HL-60 (cell line): ENCODE results near the gene SLAIN1.

Experiments
- DNase-seq, 2 experiments: peaks; one replicate each; pipeline ENCODE4 v3.0.0-alpha.2; 2010 to 2020; ENCODE audit warnings: low read depth in 1 of 2, low spot score in 1 of 2
- H3K27ac ChIP-seq: fragments of 250-450 bp; sonication (Bioruptor Pico); replicated peaks from 2 replicates; pipeline ENCODE4 v1.5.1; 2020; ENCODE audit warnings: mild to moderate bottlenecking, moderate library complexity
- H3K27me3 ChIP-seq: fragments of 250-450 bp; sonication (Bioruptor Pico); 2 replicates; pipeline ENCODE4 v1.5.1; 2021; ENCODE audit warnings: mild to moderate bottlenecking, moderate library complexity; ENCODE audit not compliant: insufficient read depth, poor library complexity, severe bottlenecking
- H3K4me3 ChIP-seq: replicated peaks from 2 replicates; pipeline ENCODE4 v1.5.1; 2011; ENCODE audit warnings: mild to moderate bottlenecking, control low read depth, low read length; ENCODE audit not compliant: insufficient read depth
- CTCF ChIP-seq: IDR thresholded peaks from one replicate; pipeline ENCODE4 v1.5.1; 2011; ENCODE audit warnings: low read length, control low read depth, inconsistent platforms; ENCODE audit not compliant: insufficient read depth
- GABPA ChIP-seq: IDR thresholded peaks from 2 replicates; pipeline ENCODE4 v1.6.1; 2012; ENCODE audit warnings: low read depth
- POLR2AphosphoS5 ChIP-seq: IDR thresholded peaks from 2 replicates; pipeline ENCODE4 v1.6.1; 2012; ENCODE audit warnings: low read depth
- REST ChIP-seq: IDR thresholded peaks from 2 replicates; pipeline ENCODE4 v1.6.1; 2012; ENCODE audit warnings: low read depth; ENCODE audit not compliant: insufficient replicate concordance
- SPI1 ChIP-seq: IDR thresholded peaks from 2 replicates; pipeline ENCODE4 v1.6.1; 2012; ENCODE audit warnings: low read depth, mild to moderate bottlenecking, borderline replicate concordance

The SLAIN1 gene

GRCh38 chr13:77774181-77774580, 76.7 kb downstream of the SLAIN1 start:
- Histone ChIP-seq H3K27ac (no peak overlapping the region), H3K4me3 (no peak overlapping the region), H3K27me3 (no peaks in the 10 kb centered on the region)
- TF ChIP-seq SPI1, result peak; percentile 60
- TF ChIP-seq GABPA, result no peak
- DNase-seq, result no peak

- H3K4me3 ChIP-seq, result no peak overlapping the region
- no peak for DNase-seq
- no peaks in the 10 kb centered on the region for H3K27me3 ChIP-seq
- TF ChIP-seq POLR2AphosphoS5 (no peak), CTCF (no peak), GABPA (no peak), SPI1 (no peak), REST (no peak)
- H3K27ac ChIP-seq, result no peak overlapping the region
These were observed 79.2 kb downstream of the SLAIN1 start for GRCh38 chr13:77776704-77777103.

- peak; percentile 76 for TF ChIP-seq POLR2AphosphoS5
- peak; percentile 99 for TF ChIP-seq SPI1
- peak; percentile 75 for TF ChIP-seq GABPA
- no peak for TF ChIP-seq REST
- TF ChIP-seq CTCF, result peak; percentile 27
- DNase-seq, result peak; percentile 71 to 93
- peak overlapping the region; percentile 69 for H3K27ac ChIP-seq
These were observed 82.2 kb downstream of the SLAIN1 start for GRCh38 chr13:77779552-77780272.

GRCh38 chr13:77781808-77782207, 84.3 kb downstream of the SLAIN1 start:
- TF ChIP-seq CTCF (no peak), POLR2AphosphoS5 (no peak), GABPA (no peak), SPI1 (no peak), REST (no peak)
- no peaks in the 10 kb centered on the region for H3K27me3 ChIP-seq
- DNase-seq, result no peak
- H3K4me3 ChIP-seq, result no peak overlapping the region
- no peak overlapping the region for H3K27ac ChIP-seq

More at GRCh38 chr13:77779552-77780272, 82.2 kb downstream of the SLAIN1 start:
- Histone ChIP-seq H3K27me3 (no peaks in the 10 kb centered on the region), H3K4me3 (0 out of 2 replicates have a peak overlapping the region, but pooled peaks have one; percentile 10)
